ENCODE measurements around the gene EN1.

Gene EN1

GRCh38 chr2:118846953-118847761 is at the start of gene EN1:
Gene EN1 (minus strand): TSS chr2:118847648. CDS start chr2:118847167, 481 bp downstream.
- no peak for DNase-seq

- DNase-seq, result no peak
These were observed 45.7 kb upstream of the EN1 start for GRCh38 chr2:118893100-118893499.

- no peak for DNase-seq
These were observed 42.5 kb upstream of the EN1 start for GRCh38 chr2:118889995-118890394.

GRCh38 chr2:118883792-118884191 is 36.3 kb upstream of the EN1 start:
- no peak for DNase-seq

- DNase-seq, result peak; percentile 54
These were observed 35.4 kb upstream of the EN1 start for GRCh38 chr2:118882693-118883336.

- DNase-seq, result peak; percentile 47
These were observed 34.2 kb upstream of the EN1 start for GRCh38 chr2:118881490-118882129.

GRCh38 chr2:118880501-118880900 is 33.1 kb upstream of the EN1 start:
- no peak for DNase-seq

- DNase-seq, result no peak
These were observed 31.2 kb upstream of the EN1 start for GRCh38 chr2:118878531-118879149.

GRCh38 chr2:118875318-118875717 is 27.9 kb upstream of the EN1 start:
- DNase-seq, result no peak

GRCh38 chr2:118874324-118874723 is 26.9 kb upstream of the EN1 start:
- no peak for DNase-seq

- DNase-seq, result no peak
These were observed 17.7 kb upstream of the EN1 start for GRCh38 chr2:118865106-118865505.

GRCh38 chr2:118864207-118864606 is 16.8 kb upstream of the EN1 start:
- DNase-seq, result no peak

- DNase-seq, result no peak
These were observed 14.3 kb upstream of the EN1 start for GRCh38 chr2:118861731-118862130.

- DNase-seq, result no peak
These were observed 13.8 kb upstream of the EN1 start for GRCh38 chr2:118861242-118861641.

- no peak for DNase-seq
These were observed 13.1 kb upstream of the EN1 start for GRCh38 chr2:118860506-118860905.

- DNase-seq, result no peak
These were observed 11.8 kb upstream of the EN1 start for GRCh38 chr2:118859157-118859770.

GRCh38 chr2:118858485-118859156 is 11.2 kb upstream of the EN1 start:
- no peak for DNase-seq

- DNase-seq, result no peak
These were observed 10.4 kb upstream of the EN1 start for GRCh38 chr2:118857677-118858484.

- DNase-seq, result no peak
These were observed 9.7 kb upstream of the EN1 start for GRCh38 chr2:118856978-118857676.

- DNase-seq, result no peak
These were observed 9.0 kb upstream of the EN1 start for GRCh38 chr2:118856330-118856977.

Measured in NCI-H1417 treated with DMSO at 0.1 percent for 48 hours (cell line).